ENCODE results near the gene BHLHE40. TPM values are rescaled to one million over a fixed set of nuclear protein-coding genes. Genes with fewer than 3 reads are reported as not detected.
A peak's percentile ranks its signal among the peaks of the same experiment; 100 is the strongest.

The BHLHE40 gene
- total and polyA plus RNA-seq, 10 of the 15 experiments (the other 5 are each of a cell fraction or from before 2014, with no cell fraction given): 25.2 to 106 (median 51.4) TPM

DNA sequence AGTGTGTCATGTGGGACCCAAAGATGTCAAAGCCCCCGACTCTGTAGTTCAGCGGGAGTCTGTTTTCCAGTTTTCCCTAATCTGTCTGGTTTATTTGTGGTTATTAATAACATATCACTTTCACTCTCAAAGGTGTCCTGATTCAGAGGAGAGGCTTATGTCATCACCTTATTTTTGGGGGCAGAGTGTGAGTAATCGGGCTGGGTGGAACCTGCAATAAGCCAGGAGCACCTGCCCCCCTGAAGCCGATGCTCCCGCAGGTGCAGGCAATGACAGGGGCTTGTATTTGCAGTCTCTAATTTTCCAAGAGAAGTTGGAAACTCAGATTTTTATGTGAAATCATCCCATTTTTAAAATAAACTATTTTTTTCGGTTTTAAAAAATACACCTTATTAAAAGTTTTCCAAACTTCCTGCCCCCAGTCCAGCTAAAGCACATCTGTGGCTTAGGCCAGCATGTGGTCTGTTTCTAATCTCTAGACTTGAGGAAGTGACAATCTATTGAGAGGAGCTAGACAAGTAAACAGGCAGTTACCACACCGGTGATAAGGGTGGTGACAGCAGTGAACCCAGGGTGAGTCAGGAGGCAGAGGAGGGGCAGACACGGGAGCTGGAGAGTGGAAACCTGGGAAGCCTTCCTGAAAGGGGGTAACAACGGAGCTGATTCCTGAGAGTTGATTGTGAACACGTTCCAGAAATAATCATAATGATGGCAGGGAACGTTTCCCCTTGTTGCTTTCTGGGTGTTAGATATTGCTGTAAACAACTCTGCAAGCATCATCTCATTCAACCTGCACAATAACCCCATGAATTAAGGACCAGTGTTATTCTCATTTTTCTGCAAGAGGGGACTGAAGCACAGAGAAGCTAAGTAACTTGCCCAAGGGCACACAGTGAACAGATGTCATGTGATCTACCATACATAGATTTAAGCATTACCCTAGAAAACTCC is 37.2 kb downstream of the BHLHE40 start (continued):
- no peak for TF ChIP-seq CEBPZ (IDR thresholded peaks at IDR 0.05; ENCODE audit: low read depth, low read length)
- TF ChIP-seq REST (IDR thresholded peaks at IDR 0.05; ENCODE audit: low read depth, low read length): no peak
- TF ChIP-seq IKZF1 (conservative IDR thresholded peaks at IDR 0.05): peak; percentile 80
- TF ChIP-seq CHD2 (IDR thresholded peaks at IDR 0.05; ENCODE audit: borderline replicate concordance, low read depth, low read length): no peak
- TF ChIP-seq EP300 (IDR thresholded peaks at IDR 0.05; ENCODE audit: borderline replicate concordance in 1 of 2, control insufficient read depth in 1 of 2, low read depth in 2 of 2, low read length in 2 of 2): peak; percentile 69 to 76; a peak in 2 of 4 replicates
- TF ChIP-seq ZNF274 (IDR thresholded peaks at IDR 0.05; ENCODE audit: insufficient read depth, insufficient read length): no peak
- no peak for TF ChIP-seq POLR2A (IDR thresholded peaks at IDR 0.05; ENCODE audit: low read depth, low read length)
- TF ChIP-seq ATF2 (IDR thresholded peaks at IDR 0.05; ENCODE audit: low read length): no peak
- TF ChIP-seq CBX3 (IDR thresholded peaks at IDR 0.05; ENCODE audit: borderline replicate concordance, low read depth): no peak
- peak; percentile 91 to 93 for TF ChIP-seq IKZF2 (IDR thresholded peaks at IDR 0.05)
- no peak for TF ChIP-seq LARP7 (IDR thresholded peaks at IDR 0.05)
- no peak for TF ChIP-seq PML (IDR thresholded peaks at IDR 0.05; ENCODE audit: low read length)
- TF ChIP-seq MTA3 (IDR thresholded peaks at IDR 0.05; ENCODE audit: borderline replicate concordance, low read length): no peak
- TF ChIP-seq KAT2A (conservative IDR thresholded peaks at IDR 0.05; ENCODE audit: control insufficient read depth, low read depth, low read length): no peak
- no peak for TF ChIP-seq NR2C2 (IDR thresholded peaks at IDR 0.05; ENCODE audit: borderline replicate concordance, control insufficient read depth, insufficient read length, low read depth)
- 0 out of 2 replicates have a peak, but pooled peaks have one; percentile 21 for TF ChIP-seq GATAD2B (conservative IDR thresholded peaks at IDR 0.05; ENCODE audit: low read depth)
- no peak for TF ChIP-seq TAF1 (IDR thresholded peaks at IDR 0.05; ENCODE audit: borderline replicate concordance, low read depth, low read length)
- TF ChIP-seq DPF2 (IDR thresholded peaks at IDR 0.05): 0 out of 2 replicates have a peak, but pooled peaks have one; percentile 17
- TF ChIP-seq CREM (IDR thresholded peaks at IDR 0.05; ENCODE audit: low read depth): no peak; the same call in 1 of the 2 replicates
- no peak for TF ChIP-seq PAX5 (IDR thresholded peaks at IDR 0.05; ENCODE audit: borderline replicate concordance, low read depth, low read length)
- TF ChIP-seq NRF1 (conservative IDR thresholded peaks at IDR 0.05; ENCODE audit: low read depth, low read length): no peak
- TF ChIP-seq RFX5 (IDR thresholded peaks at IDR 0.05; ENCODE audit: low read depth, low read length): no peak

Data from GM12878 (cell line).